Erythroblast (primary cell): Measurements from ENCODE around the gene PPHLN1.

ENCODE experiments used
- GATA1 ChIP-seq: IDR thresholded peaks from 2 replicates; pipeline ENCODE4 v1.6.1; 2011; ENCODE audit warnings: low read depth, mild to moderate bottlenecking, control low read depth, low read length, moderate library complexity
- POLR2A ChIP-seq: IDR thresholded peaks from 2 replicates; pipeline ENCODE4 v1.6.1; 2011; ENCODE audit warnings: mild to moderate bottlenecking, low read length

- TF ChIP-seq POLR2A, result no peak
- no peak for TF ChIP-seq GATA1
These were observed 84.4 kb downstream of the PPHLN1 start for GRCh38 chr12:42410340-42410739.
